Measurements from ENCODE around the gene SERP1.
"Not testable (repeated sequence)": the region's sequence is repeated elsewhere in the genome, so short reads cannot be mapped to it uniquely, and the experiment has no call there.

The SERP1 gene

DNA sequence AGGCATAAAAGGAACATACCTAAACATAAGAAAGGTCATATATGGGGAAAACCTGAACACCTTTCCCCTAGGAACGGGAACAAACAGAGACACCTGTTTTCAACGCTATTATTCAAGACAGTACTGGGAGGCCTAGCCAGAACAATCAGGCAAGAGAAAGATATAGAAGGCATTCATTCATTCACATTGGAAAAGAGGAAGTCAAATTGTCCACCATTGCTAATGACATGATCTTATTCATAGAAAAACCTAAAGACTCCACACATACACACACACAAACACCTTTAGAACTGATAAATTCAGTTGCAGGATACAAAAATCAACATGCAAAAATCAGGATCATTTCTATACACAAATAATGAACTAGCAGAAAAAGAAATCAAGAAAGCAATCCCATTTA, 36.5 kb downstream of the SERP1 start:
- H3K4me1 ChIP-seq (ENCODE audit: control insufficient read depth in 1 of 2, insufficient read depth in 2 of 2, low read length in 2 of 2), result no peaks in the 10 kb centered on the region
- H3K4me3 ChIP-seq (ENCODE audit: low read depth in 1 of 2, low read length in 2 of 2), result no peak overlapping the region
- no peaks in the 10 kb centered on the region for H3K27me3 ChIP-seq (ENCODE audit: low read depth, low read length)
- no peak overlapping the region for H3K27ac ChIP-seq (ENCODE audit: low read length)
- no peaks in the 10 kb centered on the region for H3K9me3 ChIP-seq (ENCODE audit: control insufficient read depth in 1 of 2, low read length in 2 of 2)
- no peaks in the 10 kb centered on the region for H3K36me3 ChIP-seq (ENCODE audit: control insufficient read depth in 1 of 2, insufficient read depth in 2 of 2, low read length in 2 of 2)

DNA sequence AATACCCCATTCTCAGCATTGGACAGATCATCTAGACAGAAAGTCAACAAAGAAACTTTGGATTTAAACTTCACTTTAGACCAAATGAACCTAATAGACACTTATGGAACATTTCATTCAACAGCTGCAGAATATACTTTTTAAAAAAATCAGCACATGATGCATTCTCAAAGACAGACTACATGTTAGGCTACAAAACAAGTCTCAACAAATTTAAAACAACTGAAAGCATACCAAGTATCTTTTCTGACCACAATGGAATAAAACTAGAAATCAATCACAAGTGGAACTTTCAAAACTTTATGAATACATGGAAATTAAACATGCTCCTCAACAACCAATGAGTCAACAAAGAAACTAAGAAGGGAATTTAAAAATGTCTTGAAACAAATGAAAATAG, 37.9 kb downstream of the SERP1 start:
- Histone ChIP-seq H3K4me3 (ENCODE audit: low read depth in 1 of 2, low read length in 2 of 2) (no peak overlapping the region), H3K4me1 (ENCODE audit: control insufficient read depth in 1 of 2, insufficient read depth in 2 of 2, low read length in 2 of 2) (no peaks in the 10 kb centered on the region), H3K36me3 (ENCODE audit: control insufficient read depth in 1 of 2, insufficient read depth in 2 of 2, low read length in 2 of 2) (no peaks in the 10 kb centered on the region), H3K9me3 (ENCODE audit: control insufficient read depth in 1 of 2, low read length in 2 of 2) (no peaks in the 10 kb centered on the region), H3K27ac (ENCODE audit: low read length) (no peak overlapping the region), H3K27me3 (ENCODE audit: low read depth, low read length) (no peaks in the 10 kb centered on the region)

DNA sequence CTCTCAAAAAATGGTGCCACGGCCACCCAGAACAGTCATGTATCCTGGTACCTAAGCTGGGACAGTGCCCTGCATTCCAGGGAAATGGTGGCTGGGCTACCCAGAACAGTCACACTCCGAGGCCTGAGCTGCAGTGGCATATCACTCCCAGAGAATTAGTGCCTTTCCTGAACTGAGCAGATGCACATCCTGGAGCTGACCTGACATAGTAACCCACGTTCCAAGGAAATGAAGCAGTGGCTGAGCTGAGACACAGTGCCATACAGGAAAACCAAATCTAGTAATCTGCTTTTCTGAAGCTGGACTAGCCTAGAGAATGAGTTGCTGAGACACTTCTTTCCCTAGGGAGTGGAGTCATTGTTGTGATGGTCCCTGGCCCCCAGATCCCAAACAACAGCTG, 41.8 kb downstream of the SERP1 start:
- Histone ChIP-seq H3K27ac (ENCODE audit: low read length) (no peak overlapping the region), H3K9me3 (ENCODE audit: control insufficient read depth in 1 of 2, low read length in 2 of 2) (no peaks in the 10 kb centered on the region)

DNA sequence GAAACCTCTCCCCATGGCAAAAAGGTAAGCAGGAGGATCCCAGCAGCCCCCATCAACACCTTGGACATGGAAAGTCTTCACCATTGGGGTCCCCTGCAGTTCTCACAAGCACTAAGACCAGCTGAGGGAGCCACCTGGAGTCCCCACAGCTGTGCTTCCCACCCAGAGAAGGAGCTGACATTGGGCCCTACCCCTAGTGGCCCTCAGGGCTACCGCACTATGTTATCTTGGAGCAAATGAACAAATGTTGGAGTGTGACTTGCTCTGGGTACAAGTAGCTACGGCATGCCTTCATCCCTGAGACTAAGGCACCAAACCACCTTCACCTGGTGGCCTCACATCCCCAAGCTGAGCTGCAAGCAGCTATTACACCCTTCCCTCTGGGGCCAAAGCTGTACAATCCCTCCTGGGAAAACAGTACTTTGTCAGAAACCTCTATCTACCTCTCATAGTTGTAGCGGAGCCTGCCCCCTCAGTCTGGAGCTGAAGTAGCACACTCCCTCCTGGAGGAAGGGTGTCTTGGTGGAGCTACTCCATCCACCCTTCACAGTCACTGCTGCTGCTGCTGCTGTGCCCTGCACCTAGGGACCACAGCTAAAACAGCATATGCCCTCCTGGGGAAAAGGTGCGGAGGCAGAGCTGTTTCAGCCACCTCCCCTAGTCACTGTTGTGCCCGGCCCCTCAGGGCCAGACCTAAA, 42.7 kb downstream of the SERP1 start:
- Histone ChIP-seq H3K36me3 (ENCODE audit: control insufficient read depth in 1 of 2, insufficient read depth in 2 of 2, low read length in 2 of 2) (no peaks in the 10 kb centered on the region), H3K27me3 (ENCODE audit: low read depth, low read length) (no peaks in the 10 kb centered on the region), H3K4me3 (ENCODE audit: low read depth in 1 of 2, low read length in 2 of 2) (no peak overlapping the region), H3K9me3 (ENCODE audit: control insufficient read depth in 1 of 2, low read length in 2 of 2) (no peaks in the 10 kb centered on the region), H3K4me1 (ENCODE audit: control insufficient read depth in 1 of 2, insufficient read depth in 2 of 2, low read length in 2 of 2) (no peaks in the 10 kb centered on the region), H3K27ac (ENCODE audit: low read length) (no peak overlapping the region)

More for the DNA sequence above, 41.8 kb downstream of the SERP1 start:
- Histone ChIP-seq H3K36me3 (ENCODE audit: control insufficient read depth in 1 of 2, insufficient read depth in 2 of 2, low read length in 2 of 2) (no peaks in the 10 kb centered on the region), H3K4me1 (ENCODE audit: control insufficient read depth in 1 of 2, insufficient read depth in 2 of 2, low read length in 2 of 2) (no peaks in the 10 kb centered on the region), H3K27me3 (ENCODE audit: low read depth, low read length) (no peaks in the 10 kb centered on the region), H3K4me3 (ENCODE audit: low read depth in 1 of 2, low read length in 2 of 2) (no peak overlapping the region)

DNA sequence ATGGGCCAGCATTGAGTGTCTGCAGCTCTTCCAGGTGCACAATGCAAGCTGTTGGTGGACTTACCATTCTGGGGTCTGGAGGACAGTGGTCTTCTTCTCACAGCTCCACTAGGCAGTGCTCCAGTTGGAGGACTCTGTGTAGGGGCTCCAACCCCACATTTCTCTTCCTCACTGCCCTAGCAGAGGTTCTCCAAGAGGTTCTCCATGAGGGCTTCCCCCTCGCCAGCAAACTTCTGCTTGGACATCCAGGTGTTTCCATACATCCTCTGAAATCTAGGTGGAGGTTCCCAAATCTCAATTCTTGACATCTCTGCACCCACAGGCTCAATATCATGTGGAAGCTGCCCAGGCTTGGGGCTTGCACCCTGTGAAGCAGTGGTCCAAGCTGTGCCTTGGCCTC, 45.3 kb downstream of the SERP1 start:
- H3K4me1 ChIP-seq (ENCODE audit: control insufficient read depth in 1 of 2, insufficient read depth in 2 of 2, low read length in 2 of 2); H3K4me3 ChIP-seq (ENCODE audit: low read depth in 1 of 2, low read length in 2 of 2): not testable (repeated sequence)

DNA sequence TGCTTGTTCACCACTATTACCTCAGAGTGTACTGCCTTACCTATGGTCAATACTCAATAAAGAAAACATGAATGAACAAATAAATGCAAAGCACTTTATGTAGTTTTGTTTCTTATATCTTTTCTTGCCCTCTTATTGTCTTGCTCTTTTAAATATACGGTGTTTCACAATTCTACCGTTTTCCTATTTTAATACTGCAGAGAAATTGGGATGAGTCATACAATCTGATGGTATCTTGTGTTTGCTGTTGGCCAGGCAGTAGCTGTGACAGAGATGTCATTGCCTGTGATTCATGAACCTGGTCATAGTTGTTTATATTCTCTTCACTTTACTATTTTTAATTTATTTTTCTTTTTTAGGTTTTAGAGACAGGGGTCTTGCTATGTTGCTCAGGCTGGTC, 48.3 kb downstream of the SERP1 start:
- no peak overlapping the region for H3K4me3 ChIP-seq (ENCODE audit: low read depth in 1 of 2, low read length in 2 of 2)
- no peaks in the 10 kb centered on the region for H3K36me3 ChIP-seq (ENCODE audit: control insufficient read depth in 1 of 2, insufficient read depth in 2 of 2, low read length in 2 of 2)

More for the DNA sequence above, 45.3 kb downstream of the SERP1 start:
- H3K27me3 ChIP-seq (ENCODE audit: low read depth, low read length); H3K27ac ChIP-seq (ENCODE audit: low read length); H3K9me3 ChIP-seq (ENCODE audit: control insufficient read depth in 1 of 2, low read length in 2 of 2); H3K36me3 ChIP-seq (ENCODE audit: control insufficient read depth in 1 of 2, insufficient read depth in 2 of 2, low read length in 2 of 2): not testable (repeated sequence)

DNA sequence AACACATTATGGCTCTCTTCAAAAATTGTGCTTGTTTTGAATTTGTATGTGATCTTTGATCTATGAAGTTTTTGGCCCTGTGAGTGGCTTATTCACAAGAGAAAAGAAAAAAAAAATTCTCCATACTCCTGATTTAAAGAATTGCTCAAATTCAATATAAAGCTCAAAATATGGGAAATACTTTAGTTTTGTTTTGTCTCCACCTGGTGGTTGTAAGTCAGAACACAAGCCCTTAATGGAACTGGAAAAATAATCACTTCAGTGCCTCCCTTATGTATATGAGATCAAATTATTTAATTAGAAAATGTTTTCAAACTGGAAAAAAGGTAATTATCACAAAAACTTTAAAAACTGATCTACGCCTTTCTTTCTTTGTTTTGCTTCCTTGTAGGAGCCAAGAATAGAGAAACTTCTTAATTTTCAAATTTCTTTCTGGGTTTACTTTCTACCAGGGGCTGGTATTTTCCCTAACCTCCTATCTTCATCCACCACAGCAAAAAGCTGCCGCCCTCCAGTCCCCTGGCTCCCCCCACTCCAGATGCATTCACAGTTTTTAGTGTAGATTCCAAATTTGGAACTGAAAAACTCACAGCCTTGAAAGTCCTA, 50.6 kb downstream of the SERP1 start:
- Histone ChIP-seq H3K9me3 (ENCODE audit: control insufficient read depth in 1 of 2, low read length in 2 of 2) (no peaks in the 10 kb centered on the region), H3K27ac (ENCODE audit: low read length) (no peak overlapping the region), H3K4me3 (ENCODE audit: low read depth in 1 of 2, low read length in 2 of 2) (no peak overlapping the region), H3K4me1 (ENCODE audit: control insufficient read depth in 1 of 2, insufficient read depth in 2 of 2, low read length in 2 of 2) (no peaks in the 10 kb centered on the region), H3K36me3 (ENCODE audit: control insufficient read depth in 1 of 2, insufficient read depth in 2 of 2, low read length in 2 of 2) (no peaks in the 10 kb centered on the region), H3K27me3 (ENCODE audit: low read depth, low read length) (no peaks in the 10 kb centered on the region)

More for the DNA sequence above, 48.3 kb downstream of the SERP1 start:
- no peaks in the 10 kb centered on the region for H3K4me1 ChIP-seq (ENCODE audit: control insufficient read depth in 1 of 2, insufficient read depth in 2 of 2, low read length in 2 of 2)
- no peak overlapping the region for H3K27ac ChIP-seq (ENCODE audit: low read length)
- no peaks in the 10 kb centered on the region for H3K27me3 ChIP-seq (ENCODE audit: low read depth, low read length)
- H3K9me3 ChIP-seq (ENCODE audit: control insufficient read depth in 1 of 2, low read length in 2 of 2), result no peaks in the 10 kb centered on the region

DNA sequence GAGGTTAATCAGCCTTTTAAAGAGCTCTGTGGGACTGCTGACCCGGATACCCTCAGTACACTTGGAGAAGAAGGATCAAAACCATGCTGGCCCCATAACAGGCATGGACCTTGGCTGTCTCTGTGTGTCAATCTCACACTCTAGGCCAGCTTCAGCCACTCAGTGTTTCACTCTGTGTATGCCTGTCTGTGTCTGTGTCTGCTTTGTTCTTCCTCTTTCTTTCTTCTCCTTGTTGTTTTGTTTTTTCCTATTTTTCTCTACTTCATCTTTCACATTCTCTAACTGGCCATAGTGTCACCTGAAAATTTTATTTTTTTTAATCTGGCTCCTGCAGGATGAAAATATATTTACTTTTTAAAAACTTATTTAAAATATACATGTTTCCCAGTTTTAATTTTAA, 51.1 kb downstream of the SERP1 start:
- Histone ChIP-seq H3K4me1 (ENCODE audit: control insufficient read depth in 1 of 2, insufficient read depth in 2 of 2, low read length in 2 of 2) (no peaks in the 10 kb centered on the region), H3K4me3 (ENCODE audit: low read depth in 1 of 2, low read length in 2 of 2) (no peak overlapping the region), H3K27ac (ENCODE audit: low read length) (no peak overlapping the region), H3K36me3 (ENCODE audit: control insufficient read depth in 1 of 2, insufficient read depth in 2 of 2, low read length in 2 of 2) (no peaks in the 10 kb centered on the region), H3K9me3 (ENCODE audit: control insufficient read depth in 1 of 2, low read length in 2 of 2) (no peaks in the 10 kb centered on the region), H3K27me3 (ENCODE audit: low read depth, low read length) (no peaks in the 10 kb centered on the region)

DNA sequence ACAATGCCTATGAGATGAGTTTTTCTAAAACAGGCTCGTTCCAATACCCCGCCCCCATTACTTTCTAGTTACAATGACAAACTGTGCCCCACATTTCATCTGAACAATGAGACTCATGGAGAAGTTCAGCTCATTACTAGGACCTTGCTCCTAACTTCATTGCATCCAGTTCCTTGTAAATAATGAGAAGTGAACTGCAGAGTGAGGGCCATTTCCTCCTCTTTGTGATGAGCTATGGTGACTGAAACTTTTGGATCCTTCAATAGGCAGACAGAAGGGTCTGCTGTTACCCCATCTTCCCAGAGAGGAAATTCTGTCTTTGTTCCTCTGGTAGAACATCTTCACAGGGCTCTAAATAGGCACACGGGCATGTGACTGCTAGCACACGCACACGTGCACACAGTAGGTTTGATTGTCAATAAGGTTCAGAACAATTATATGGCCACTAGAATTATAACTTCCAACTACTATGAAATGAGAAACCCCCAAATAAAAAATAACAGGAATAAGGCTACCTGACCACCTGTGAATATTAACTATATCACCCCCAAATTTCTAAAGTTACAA, 51.8 kb downstream of the SERP1 start:
- H3K27me3 ChIP-seq (ENCODE audit: low read depth, low read length), result no peaks in the 10 kb centered on the region
- no peak overlapping the region for H3K4me3 ChIP-seq (ENCODE audit: low read depth in 1 of 2, low read length in 2 of 2)
- H3K36me3 ChIP-seq (ENCODE audit: control insufficient read depth in 1 of 2, insufficient read depth in 2 of 2, low read length in 2 of 2), result no peaks in the 10 kb centered on the region
- no peaks in the 10 kb centered on the region for H3K9me3 ChIP-seq (ENCODE audit: control insufficient read depth in 1 of 2, low read length in 2 of 2)
- H3K27ac ChIP-seq (ENCODE audit: low read length), result no peak overlapping the region
- no peaks in the 10 kb centered on the region for H3K4me1 ChIP-seq (ENCODE audit: control insufficient read depth in 1 of 2, insufficient read depth in 2 of 2, low read length in 2 of 2)

All from muscle layer of duodenum (tissue), 2 donors.